Left ventricle myocardium superior (tissue), 1 donor: Measurements from ENCODE around the gene DCP1B. TPM values are rescaled to one million over a fixed set of nuclear protein-coding genes. Genes with fewer than 3 reads are reported as not detected.
"Not testable (repeated sequence)": the region's sequence is repeated elsewhere in the genome, so short reads cannot be mapped to it uniquely, and the experiment has no call there.

ENCODE experiments used
- ATAC-seq: fragments of 200-7000 bp; cut with Tn5 transposase; one replicate; pipeline ENCODE4 v1.9.1; 2020; ENCODE audit warnings: mild to moderate bottlenecking, moderate library complexity
- DNase-seq: peaks from one replicate; pipeline ENCODE4 v3.0.0-alpha.2; 2020
- intact Hi-C: fragments of 100-400 bp; cut with micrococcal nuclease; formaldehyde crosslinking; loops from one replicate; pipeline ENCODE4 v1.11.0; 2022
- total RNA-seq: library from RNA; stranded (reverse); fragmentation: NEBNext Ultra II Directional; extraction: Animal tissue kit (Norgen Biotek cat#: 25700); gene quantifications from one replicate; pipeline ENCODE4 v1.2.1, GENCODE V29; 2021
- donor health status: DM: no; HTN: yes; CAD: no; lungs with severe emphysema.

The DCP1B gene
- total RNA-seq, 1 donor from 2014 or later: 1.7 TPM

DNA sequence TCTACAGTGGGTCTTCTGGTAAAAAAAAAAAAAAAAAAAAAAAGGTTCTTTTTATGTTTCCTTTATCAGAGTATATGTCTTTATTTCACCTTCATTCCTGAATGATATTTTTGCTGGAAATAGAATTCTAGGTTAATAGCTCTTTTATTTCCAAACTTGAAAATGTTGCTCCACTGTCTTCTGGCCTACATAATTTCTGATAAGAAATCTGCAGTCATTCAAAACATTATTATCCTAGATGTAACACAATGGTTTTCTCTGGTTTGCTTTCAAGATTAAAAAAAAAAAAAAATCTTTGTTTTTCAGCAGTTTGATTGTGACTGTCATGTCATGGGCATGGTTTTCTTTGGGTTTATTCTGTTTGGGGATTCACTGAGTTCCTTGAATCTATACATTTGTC, 19.5 kb downstream of the DCP1B start:
- ATAC-seq: no peak
- DNase-seq: no peak
- intact Hi-C loops: no loop called here

DNA sequence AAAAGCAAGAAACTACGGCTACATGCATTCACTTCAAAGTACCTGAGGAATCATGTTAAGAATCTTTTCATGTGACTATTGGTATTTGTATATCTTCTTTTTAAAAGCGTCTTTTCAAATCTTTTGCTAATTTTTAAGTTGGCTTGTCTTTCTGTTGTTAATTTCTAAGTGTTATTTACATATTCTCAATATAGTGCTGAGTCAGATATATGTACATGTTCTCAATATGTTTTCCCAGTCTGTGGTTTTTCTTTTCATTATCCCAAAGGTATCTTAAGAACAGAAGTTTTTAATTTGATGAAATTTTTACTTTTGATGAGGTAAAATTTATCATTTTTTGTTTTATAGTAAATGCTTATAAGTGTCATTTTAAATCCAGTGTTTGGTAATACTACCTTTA, 24.0 kb downstream of the DCP1B start:
- no peak for DNase-seq
- no peak for ATAC-seq
- intact Hi-C loops: no loop called here

DNA sequence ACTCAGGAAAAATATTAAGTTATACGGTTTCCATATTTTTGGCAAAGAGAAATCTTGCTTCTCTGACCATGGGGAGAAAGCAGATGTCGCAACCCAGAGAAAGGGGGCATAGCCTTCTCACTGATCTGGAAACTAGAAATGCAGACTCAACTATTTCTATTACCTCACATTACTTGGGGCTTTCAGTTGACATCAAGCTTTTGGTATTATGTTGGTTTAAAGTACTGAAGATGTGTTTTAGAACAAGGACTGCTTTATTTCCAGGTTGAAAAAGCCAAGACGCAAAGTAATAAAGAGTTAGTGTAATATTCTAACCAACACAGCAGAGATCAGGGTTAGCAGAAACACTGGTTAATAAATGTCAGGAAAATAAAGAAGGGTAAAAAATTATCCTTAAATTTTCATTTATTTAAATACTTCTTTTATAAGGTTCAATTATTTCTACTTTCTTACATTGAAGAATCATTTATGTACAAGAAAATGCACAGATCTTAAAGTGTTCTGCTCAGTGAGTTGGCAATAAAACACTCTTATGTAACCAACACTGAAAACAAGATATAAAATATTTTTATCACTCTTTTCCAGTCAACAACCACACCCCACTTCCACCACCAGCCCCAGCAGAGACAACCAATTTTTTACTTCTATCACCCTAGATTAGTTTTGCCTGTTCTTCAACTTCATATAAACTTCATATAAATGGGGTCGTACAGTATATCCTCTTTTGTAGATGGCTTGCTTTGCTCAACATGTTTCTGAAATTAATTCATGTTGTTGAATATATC, 26.0 kb downstream of the DCP1B start:
- no peak for DNase-seq
- peak; percentile 38 for ATAC-seq
- intact Hi-C loops: no loop called here

DNA sequence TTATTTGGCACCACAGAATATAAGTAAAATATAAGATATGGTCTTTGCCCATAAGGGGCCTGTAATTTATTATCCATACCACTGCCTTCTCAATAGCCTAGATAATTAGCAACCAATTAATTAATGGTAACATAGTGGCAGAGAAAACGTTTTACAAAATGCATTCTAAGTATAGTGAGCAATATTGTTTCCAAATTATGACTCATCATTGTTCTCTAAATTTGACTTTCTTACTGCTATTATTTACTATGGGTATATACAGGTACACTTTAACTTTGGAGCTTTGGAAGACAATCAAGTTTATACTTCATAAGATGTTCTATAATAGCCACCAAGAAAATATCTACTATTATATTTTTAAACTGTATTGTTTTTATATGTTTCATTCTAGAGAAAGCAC, 26.7 kb downstream of the DCP1B start:
- no peak for ATAC-seq
- intact Hi-C loops: no loop called here
- no peak for DNase-seq

DNA sequence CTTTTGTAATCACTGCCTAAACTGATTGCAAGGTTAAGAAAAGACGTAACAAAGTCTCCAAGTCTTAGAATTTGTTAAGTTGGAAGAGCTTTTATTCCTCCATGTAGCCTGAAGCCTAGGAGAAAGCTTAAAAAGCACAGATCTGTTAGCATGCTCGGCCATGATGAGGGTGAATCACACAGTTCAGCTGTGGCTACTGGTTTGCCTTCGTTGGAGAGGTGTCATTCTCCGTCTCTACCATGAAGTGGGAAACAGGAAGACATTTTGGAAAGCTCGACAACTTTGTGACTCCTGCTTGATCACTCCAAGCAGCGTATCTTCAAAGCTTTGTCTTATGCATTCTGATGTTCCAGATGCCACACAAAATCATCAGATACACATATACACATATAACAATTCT, 27.1 kb downstream of the DCP1B start:
- peak; percentile 8 for ATAC-seq
- intact Hi-C loops: no loop called here
- DNase-seq: no peak

DNA sequence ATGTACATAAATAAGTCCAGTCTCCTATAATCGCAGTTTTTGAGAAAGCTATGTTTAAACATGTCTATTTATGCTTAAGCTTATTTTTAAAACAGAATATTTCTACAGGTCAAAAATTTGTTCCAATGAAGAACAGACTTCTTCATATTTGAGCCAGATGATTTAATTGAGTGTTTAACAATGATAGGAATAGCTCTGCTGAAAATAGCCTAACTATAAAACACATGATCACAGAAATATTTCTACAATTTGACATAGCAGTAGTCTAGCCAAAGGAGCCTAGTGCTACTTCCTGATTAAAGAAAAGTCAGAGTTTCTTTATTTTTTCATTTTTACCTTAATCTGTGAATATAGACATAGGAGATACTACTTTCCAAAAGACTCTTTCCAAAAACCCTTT, 29.4 kb downstream of the DCP1B start:
- no peak for DNase-seq
- intact Hi-C loops: no loop called here
- no peak for ATAC-seq

DNA sequence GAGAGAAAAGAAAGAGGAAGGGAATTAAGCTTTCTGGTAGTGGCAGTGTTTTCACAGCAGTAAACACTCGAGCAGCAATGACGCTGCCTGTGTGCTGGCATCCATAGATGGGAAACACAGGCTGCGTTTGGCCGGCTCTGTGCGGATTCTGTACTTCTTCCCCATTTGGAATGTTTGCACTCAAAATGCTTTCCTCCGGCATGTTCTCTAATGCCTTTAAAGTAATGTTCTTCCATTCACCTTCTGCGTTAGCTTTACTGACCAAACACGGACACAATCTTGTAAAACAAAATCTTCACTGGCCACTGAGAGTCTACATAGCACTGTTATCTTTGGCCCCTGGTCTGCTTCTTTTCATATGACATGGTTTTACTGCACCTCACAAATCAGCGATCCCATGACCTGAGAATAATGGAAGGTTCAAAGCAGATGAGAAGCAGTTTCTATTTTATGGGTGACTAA, 31.4 kb downstream of the DCP1B start:
- ATAC-seq: peak; percentile 71
- DNase-seq: peak; percentile 57
- intact Hi-C loops: no loop called here

DNA sequence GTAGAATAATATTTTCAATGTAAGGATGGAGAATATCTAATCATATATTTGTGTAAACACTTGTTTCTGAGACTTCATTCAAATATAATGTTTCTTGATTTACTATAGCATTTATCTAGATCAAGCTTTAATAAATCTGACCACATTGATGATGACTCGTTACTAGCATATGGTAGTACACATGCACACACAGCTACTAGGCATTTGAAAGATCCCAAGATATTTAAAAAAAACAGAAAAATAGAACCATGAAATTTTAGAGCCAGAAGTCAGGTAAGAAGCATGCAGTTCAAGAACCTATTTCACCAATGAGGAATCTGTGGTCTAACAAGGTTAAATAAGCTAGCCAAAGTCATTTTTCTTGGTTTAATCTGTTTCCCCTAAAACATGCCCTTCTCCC, 32.0 kb downstream of the DCP1B start:
- no peak for DNase-seq
- no peak for ATAC-seq
- intact Hi-C loops: no loop called here

DNA sequence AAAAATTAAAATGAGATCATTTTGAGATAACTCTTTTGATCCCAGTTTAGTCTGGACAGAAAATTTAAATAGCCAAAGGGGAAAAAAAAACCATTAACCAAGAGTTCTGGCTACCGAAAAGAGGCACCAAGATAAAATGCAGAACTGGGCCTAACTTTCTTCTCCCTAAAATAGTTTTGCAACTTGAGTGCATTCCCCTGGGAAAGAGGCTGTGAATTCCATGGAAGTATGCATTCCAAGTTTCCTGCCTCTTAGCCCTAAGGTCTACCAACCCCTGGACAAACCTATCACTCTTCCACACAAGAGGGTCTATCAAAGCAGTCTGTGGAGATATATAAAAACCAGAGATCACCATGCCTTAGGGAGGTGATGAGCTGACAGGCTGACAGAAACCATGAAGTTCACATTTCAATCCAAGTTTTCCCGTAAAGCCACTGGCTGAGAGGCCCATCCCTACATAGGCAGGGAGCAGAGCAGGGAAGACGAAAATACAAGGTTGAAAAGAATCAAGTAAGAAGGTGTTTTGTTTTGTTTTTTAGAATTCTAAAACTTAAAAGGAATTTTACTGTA, 33.8 kb downstream of the DCP1B start:
- intact Hi-C loops: no loop called here
- ATAC-seq: peak; percentile 77
- no peak for DNase-seq

DNA sequence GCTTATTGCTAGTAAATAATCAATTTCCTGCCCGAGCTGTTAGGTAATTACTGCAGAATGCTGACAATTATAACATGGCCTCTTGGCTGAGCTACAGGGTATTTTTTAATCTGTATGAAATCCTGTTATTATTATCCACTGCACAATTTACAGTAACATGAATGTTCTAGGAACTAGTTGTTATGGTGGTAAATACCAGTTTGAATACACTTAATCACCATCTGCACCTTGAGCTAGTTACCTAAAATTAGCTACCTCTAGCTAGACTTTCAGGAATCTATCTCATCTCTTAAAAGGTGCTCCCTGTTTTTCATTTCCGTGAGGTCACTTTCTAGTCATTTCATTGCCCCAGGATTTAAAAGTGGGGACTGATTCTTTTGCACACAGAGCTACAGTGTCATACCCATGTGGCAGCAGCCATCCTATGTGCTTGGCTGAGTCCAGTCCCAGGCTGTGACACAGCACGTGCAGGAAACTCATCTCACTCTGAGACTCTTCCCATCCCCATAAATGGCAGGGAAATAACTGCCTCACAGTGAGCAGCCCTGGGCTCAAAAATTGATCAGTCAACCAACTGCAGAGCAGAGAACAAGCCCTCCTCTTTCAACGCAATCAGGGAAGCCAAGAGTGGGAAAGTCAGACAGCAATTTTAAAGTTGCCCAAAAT, 37.6 kb downstream of the DCP1B start:
- peak; percentile 75 for ATAC-seq

DNA sequence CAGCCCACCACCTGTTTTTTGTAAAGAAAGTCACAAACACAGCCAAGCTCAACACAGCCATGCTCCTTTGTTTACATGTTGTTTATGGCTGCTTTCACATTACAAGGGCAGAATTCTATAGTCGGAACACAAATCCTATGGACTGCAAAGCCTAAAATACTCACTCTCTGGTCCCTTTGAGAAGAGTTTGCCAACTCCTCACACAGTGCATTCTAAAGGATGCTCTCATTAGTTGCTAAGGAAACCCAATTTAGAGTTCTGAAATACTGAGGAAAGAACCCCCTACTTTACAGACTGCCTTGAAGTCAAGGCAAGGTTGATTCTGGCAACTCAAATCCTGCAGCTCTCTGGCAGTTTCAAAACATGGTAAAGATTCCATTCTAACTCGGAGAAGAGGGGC, 38.3 kb downstream of the DCP1B start:
- intact Hi-C loops: no loop called here

More for the DNA sequence above, 37.6 kb downstream of the DCP1B start:
- peak; percentile 31 for DNase-seq
- intact Hi-C loops: no loop called here

DNA sequence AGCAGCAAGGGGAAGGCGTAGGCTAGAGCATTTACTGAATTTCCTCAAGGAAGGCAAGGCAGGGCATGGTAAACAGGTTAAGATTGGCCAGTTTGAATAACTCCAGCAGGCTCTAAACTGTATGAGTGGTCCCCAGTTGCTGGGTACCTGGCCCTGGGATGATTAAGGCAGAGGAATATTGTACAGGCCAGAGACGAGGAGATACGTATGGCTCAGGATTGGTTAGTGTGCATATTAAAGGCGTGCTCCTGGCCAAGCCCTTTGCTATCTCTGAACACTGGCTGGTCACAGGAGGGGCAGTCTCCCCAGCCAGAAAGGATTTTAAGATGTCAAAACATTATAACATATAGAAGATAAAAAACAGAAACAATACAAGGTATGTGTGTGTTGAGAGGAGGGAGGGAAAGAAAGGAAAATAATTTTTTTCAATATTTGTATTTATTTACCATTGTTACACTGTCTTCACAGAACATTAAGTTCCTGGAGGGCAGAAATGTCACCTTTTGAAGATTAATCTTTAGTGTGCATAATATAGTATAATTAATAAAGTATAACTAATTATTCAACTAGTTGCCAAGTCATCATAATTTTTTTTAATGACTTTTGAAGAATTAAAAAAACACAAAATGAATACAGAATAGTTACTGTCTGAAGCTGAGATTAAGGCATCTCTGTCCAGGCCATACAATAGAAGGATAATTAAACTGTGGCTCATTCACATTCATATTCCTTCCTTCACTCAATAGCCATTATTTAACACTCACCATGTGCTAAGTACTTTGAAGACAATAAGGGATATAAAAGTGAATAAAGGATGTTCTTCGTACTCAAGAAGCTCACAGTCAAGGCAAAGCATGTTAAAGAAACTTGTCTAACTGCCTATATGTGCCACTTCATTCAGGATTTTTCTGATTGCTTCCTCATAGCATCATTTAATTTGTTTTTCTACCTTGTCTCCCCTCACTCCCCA, 41.9 kb downstream of the DCP1B start:
- ATAC-seq: no peak
- no peak for DNase-seq
- intact Hi-C loops: no loop called here

More for the DNA sequence above, 38.3 kb downstream of the DCP1B start:
- ATAC-seq: no peak
- DNase-seq: no peak

DNA sequence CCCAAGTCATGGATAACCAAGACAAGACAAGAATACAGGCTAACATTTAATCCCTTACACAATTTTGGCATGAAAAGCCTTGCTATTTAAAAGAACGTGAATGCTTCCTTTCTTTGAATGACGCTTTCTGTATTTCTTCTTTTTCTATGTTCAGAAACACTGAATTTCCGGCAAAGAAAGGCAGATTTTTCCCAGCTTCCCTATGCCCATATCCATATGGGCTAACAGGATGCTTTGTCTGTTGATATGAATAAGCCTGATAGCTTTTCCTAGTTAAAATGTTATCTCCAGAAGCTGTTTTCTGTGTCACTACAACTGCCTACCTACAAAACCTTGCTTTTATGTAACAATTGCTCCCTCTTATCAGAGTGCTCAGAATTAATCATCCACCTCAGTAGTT, 47.5 kb downstream of the DCP1B start:
- ATAC-seq (no peak), DNase-seq (no peak)
- intact Hi-C loops: no loop called here

DNA sequence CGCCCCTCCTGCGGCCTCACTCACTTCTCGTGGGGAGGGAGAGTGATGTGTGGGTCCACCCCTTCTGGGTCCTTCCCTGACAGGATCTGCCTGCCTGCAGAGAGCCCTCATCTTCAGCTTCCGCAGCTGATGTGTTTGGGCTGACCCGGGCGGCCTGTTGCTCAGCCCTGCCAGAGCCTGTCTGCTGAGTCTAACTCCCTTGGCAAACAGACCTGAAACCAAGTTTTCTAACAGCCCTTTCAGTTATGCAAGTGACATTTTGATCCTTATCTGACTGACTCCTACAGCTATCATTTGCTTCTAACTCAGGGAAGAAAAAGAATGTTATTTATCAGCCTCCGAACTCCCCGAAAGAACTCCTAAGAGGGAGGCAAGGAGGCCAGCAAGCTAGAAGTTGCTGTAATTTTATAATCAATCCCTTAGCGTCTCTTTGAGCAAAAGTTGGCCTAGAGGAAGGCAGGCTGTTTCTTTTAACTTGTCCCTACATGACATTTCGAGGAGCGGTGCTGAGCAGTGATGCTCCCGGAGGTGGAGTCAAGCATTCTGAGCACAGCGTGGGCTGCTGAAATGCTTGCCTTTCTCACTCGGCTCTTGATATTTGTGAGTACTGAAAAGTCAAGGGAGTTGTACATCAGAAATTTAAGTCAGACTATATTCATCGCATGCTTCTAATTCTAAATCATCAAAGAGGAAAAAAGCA, 54.3 kb downstream of the DCP1B start:
- ATAC-seq: peak; percentile 81
- no peak for DNase-seq
- intact Hi-C loops: loop anchor here (10.0 kb wide), 1 partner anchor 295 kb away; no protein-coding TSS in a partner anchor

DNA sequence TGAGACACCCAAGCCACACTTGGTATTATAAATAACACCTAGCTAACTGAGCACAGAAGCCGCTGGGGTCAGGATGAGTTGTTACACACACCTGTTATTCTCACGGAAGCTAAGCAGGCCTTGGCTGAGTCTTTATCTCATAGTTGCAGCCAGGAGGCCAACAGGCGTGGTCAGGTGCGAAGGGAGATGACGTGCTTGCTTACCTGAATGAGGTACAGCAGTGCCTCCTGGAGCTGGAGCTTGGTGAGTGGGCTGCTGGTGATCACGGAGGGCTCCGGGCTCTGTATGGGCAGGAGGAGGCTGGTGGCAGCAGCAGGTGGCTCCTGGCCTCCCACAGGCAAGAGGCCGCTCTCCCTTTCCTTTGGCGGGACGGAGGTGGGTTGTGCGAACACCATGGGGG, 55.4 kb downstream of the DCP1B start:
- DNase-seq: no peak
- ATAC-seq: no peak
- intact Hi-C loops: loop anchor here (10.0 kb wide), 1 partner anchor 294 kb away; no protein-coding TSS in a partner anchor

DNA sequence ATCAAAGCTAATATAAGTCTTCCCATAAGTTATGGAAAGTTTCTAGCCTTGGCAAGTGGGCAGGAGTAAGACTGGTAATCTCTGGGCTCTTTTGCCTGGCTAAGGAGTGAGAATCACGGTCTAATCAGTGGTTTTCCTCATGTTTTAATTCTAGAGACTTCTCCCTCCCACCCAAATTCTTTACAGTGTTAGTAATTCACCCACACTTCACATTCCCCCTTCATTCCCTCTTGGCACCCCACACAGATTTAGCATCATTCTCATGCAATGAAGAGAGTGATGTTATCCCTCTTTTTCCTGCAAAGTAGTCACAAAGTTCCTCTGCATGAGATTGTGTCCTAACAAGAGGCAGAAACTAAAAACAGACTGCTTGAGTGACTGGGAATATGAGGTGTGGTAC, 57.2 kb downstream of the DCP1B start:
- DNase-seq (no peak), ATAC-seq (no peak)
- intact Hi-C loops: loop anchor here (10.0 kb wide), 1 partner anchor 292 kb away; no protein-coding TSS in a partner anchor

DNA sequence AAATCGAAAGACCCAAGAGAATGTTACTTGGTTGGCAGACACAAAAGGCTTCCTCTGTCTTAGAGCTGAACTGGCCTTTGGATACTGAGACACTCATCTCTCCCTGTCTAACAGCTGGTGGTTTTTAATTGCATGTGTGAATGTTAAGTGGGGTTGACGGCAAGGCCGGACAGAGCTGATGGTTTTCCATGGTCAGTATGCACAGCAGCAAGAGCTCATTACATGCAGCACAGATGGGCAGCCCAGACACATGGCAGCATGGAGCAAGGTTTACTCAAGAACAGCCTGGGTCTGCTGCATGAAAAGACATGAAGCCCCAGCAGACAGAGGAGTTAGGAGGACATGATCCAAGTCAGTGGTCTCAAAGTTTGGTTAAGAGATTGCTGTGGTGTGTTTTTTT, 58.0 kb downstream of the DCP1B start:
- ATAC-seq (no peak), DNase-seq (no peak)
- intact Hi-C loops: loop anchor here (10.0 kb wide), 1 partner anchor 291 kb away; no protein-coding TSS in a partner anchor

DNA sequence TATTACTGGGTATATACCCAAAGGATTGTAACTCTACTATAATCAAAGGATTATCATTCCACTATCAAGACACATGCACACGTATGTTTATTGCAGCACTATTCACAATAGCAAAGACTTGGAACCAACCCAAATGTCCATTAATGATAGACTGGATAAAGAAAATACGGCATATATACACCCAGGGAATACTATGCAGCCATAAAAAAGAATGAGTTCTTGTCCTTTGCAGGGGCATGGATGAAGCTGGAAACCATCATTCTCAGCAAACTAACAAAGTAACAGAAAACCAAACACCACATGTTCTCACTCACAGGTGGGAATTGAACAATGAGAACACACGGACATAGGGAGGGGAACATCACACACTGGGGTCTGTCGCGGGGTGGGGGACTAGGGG, 58.8 kb downstream of the DCP1B start:
- DNase-seq, ATAC-seq: not testable (repeated sequence)
- intact Hi-C loops: loop anchor here (10.0 kb wide), 1 partner anchor 291 kb away; no protein-coding TSS in a partner anchor
